GOT3 (cell line): Measurements from ENCODE around the gene COPS7A.

Source experiments
- DNase-seq: peaks from one replicate; lab custom pipeline; 2025; ENCODE audit warnings: mixed read lengths; lab: John Stamatoyannopoulos, UW

Gene COPS7A

DNA sequence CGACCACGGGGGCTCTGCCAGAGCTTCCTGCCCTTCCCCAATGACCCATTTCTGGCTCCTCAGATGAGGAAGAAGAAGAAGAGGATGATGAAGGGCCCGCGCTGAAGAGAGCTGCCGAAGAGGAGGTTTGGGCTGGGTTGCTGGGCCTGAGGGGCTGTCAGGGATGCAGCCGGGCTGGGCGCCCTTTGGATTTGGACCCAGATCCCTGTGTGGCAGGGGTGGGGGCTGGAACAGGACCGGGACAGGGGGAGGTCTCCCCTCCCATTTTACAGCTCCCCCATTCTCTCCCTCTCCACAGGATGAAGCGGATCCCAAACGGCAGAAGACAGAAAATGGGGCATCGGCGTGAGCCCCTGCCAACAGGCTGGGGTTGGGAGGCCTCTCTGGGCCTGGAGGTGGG, 46.2 kb downstream of the COPS7A start:
- DNase-seq: no peak

DNA sequence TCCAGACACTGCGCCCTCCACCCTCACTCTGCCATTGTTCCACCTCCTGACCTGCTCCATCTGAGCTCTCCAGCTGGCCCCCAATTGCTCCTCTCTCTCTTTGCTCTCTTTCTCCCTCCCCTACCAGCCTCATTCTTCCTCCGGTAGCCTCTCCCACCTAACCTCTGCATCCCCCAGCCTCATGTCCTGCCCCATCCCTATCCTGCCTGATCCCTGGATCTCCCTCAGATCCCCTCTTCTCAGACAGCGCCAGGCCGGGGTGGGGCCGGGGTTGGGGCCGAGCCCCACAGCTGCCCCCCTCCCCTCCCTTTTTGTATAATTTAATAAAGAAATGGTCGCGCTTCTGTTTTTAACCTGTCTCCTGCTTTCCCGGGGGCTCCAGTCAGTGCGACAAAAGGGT, 46.8 kb downstream of the COPS7A start:
- no peak for DNase-seq

DNA sequence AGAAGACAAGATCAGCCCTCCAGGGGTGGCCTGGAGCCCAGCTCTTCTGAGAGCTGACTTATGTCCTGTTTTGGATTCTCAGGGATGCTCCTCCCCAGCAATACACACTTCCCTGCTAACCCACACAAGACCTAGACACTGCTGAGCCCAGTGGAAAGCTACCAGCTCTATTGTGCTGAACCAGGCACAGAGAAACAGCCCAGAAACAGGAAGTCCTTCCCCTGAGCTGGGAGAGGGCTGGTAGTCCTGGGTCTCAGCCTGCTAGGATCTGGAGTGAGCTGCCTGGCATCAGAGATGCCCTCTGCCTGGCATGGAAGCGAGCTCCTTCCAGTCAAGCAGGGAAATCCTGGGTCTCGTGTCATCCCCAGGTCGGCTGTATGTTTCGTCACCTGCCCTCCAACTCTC, 47.2 kb downstream of the COPS7A start:
- DNase-seq: no peak

DNA sequence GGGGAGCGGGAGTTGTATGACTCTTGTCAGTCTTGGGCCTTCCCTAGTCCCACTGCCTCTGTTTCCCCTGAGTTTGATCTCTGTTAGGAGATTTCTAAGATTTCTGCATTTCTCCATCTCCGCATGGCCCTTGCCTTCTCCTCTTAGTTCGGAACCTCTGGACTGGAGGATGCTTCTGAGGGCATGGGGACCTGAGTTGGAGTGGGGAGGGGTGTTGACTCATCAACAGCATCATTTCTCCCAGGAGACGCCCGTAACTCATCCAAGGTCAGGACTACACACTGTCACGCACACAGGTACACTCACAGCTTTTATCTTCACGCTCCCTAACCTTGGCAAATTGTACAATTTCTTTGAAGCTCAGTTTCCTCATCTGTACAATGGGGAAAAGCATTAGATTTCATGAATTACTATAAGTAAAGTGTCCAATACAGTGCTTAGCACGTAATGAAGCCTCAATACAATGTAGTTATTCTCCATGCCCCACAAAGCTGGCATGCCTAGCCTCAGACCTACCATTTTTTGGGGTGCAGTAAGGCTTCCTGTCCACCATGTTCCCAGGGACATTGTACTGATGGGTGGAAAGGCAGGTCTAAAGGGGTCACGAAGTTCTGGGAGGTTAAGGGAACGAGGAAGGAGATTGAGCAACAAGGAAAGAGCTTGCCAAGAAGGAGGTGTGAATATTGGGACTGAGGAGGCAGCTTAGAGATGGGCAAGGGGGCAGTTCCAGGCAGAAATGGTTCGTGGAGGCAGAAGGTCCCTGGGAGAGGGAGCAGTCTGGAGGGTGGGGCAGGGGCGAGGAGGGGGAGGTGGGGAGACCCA, 47.9 kb downstream of the COPS7A start:
- no peak for DNase-seq

DNA sequence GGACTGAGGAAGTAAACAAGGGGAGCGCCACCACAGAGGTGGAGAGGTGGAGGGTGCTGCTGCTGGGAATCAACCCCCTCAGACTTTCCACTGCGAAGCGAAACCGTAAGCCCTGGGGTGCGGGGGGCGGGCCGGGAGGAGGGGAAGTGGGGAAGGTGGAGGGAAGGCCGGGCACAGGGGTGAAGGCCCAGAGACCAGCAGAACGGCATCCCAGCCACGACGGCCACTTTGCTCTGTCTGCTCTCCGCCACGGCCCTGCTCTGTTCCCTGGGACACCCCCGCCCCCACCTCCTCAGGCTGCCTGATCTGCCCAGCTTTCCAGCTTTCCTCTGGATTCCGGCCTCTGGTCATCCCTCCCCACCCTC, 48.5 kb downstream of the COPS7A start, which contains the start of gene LAG3:
LAG3 (plus strand) TSS at position 190 of the 365 bp plus-strand sequence. CDS start 333 bp downstream, outside the sequence.
- no peak for DNase-seq

DNA sequence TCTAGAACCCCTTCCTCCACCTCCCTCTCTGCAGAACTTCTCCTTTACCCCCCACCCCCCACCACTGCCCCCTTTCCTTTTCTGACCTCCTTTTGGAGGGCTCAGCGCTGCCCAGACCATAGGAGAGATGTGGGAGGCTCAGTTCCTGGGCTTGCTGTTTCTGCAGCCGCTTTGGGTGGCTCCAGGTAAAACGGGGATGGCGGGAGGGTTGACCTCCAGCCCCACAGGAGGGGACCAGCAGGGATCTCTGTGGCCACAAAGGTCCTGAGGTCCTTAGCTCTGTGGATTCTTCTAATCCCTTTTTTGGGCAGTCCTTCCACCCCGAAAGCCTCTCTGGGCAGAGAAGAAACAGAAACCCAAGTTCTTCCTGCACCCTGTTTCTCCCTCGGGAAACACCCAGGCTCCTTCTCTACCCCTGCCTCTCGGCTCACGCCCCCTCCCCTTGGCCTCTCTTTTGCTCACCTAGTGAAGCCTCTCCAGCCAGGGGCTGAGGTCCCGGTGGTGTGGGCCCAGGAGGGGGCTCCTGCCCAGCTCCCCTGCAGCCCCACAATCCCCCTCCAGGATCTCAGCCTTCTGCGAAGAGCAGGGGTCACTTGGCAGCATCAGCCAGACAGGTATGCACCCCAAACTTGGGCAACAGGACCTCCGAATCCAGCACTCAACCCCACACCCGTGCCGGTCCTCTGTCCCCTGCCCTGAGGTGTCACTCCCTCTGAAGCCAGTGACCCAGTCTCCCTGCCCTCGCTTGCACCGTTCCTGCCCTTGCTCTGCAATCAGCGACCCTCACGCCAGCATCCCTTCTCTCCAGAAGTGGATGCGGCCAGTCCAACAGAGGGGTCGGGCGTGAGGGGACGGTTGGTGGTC, 49.1 kb downstream of the COPS7A start:
- no peak for DNase-seq

DNA sequence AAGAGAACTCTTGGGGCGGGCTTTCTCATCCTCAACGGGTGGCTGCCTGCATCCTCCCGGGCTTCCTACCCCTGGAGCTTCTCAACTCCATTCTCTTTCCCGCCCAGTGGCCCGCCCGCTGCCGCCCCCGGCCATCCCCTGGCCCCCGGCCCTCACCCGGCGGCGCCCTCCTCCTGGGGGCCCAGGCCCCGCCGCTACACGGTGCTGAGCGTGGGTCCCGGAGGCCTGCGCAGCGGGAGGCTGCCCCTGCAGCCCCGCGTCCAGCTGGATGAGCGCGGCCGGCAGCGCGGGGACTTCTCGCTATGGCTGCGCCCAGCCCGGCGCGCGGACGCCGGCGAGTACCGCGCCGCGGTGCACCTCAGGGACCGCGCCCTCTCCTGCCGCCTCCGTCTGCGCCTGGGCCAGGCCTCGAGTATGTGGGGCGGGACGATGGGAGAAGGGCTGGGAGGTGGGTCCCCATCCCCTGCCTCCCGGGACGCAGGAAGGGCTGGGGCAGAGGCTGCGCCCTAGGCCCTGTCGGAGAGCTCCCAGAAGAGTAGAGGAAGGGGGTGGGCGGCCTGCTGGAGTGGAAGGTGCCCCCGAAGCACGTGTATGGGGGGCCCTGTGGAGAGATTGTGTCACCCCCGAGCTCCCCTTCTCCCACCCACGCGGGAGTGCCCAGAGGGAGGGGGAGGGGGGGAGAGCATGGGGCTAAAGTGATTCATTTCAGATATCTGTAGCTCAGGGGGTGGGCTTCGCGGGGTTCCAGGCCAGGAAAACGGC, 49.9 kb downstream of the COPS7A start:
- DNase-seq: no peak

DNA sequence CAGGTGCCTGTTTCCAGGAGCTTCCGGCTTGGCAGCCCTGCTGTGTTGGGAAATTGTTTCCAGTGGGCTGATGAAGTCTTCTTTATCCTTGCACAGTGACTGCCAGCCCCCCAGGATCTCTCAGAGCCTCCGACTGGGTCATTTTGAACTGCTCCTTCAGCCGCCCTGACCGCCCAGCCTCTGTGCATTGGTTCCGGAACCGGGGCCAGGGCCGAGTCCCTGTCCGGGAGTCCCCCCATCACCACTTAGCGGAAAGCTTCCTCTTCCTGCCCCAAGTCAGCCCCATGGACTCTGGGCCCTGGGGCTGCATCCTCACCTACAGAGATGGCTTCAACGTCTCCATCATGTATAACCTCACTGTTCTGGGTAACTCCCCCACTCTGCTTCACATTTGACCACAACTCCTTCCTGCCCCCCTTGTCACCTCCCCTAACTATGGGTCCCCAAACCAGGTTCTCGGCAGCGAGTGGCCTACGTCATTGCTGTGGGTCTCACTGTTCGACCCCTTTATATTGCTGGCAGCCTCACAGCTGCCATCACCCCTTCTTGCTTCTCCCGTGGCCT, 50.7 kb downstream of the COPS7A start:
- DNase-seq: no peak

DNA sequence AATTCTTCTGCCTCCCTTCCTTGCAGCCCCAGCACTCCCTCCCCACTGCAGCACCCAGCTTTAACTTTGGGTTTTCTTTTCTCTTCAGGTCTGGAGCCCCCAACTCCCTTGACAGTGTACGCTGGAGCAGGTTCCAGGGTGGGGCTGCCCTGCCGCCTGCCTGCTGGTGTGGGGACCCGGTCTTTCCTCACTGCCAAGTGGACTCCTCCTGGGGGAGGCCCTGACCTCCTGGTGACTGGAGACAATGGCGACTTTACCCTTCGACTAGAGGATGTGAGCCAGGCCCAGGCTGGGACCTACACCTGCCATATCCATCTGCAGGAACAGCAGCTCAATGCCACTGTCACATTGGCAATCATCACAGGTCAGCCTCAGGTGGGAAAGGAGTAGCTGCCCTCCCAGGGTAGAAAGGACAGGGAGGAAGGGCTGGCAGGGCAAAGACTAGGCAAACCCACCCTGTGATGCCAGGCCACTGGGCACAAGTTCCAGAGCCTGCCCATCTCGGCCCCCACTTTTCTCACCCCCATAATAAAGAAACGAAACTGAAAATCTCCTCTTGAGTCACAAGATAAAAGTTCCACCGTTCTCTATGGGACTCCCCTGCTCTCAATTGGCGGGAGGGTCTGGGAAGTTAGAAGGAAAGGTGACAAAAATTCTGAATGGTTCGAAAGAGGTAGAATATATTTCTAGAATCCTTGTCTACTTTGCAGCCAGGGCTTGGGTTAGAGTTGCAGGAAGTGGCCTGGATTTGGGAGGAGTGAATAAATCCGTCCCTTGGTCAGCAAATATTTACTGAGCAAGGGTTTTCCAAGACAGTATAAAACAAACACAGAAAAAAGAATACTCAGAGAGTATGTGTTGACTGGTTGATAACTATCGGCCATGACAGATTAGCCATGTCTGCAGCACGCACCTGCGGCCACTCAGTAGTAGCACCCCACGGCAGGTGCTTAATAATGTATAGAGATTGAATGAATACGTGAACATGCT, 51.6 kb downstream of the COPS7A start:
- no peak for DNase-seq

DNA sequence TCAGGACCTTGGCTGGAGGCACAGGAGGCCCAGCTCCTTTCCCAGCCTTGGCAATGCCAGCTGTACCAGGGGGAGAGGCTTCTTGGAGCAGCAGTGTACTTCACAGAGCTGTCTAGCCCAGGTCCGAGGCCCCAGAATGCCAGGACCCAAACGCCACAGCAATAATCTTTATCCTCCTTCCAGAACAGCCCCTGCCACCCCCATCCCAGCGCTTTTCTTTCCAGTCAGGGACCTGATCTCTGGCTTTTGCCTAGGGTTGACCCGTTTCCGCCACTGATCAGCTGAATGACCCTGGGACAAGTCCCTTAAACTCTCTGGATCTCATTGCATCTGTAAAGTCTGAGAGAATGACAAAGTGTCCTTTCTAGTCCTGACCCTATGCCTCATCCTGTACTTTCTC, 53.5 kb downstream of the COPS7A start:
- DNase-seq: no peak

DNA sequence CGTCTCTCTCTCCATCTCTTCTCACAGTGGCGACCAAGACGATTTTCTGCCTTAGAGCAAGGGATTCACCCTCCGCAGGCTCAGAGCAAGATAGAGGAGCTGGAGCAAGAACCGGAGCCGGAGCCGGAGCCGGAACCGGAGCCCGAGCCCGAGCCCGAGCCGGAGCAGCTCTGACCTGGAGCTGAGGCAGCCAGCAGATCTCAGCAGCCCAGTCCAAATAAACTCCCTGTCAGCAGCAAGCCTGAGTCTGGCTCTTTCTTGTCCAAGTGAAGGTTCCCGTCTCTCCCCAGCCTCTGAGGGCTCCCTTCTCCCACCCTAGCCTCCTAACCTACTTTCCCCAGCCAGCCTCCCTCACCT, 54.3 kb downstream of the COPS7A start:
- DNase-seq: no peak

DNA sequence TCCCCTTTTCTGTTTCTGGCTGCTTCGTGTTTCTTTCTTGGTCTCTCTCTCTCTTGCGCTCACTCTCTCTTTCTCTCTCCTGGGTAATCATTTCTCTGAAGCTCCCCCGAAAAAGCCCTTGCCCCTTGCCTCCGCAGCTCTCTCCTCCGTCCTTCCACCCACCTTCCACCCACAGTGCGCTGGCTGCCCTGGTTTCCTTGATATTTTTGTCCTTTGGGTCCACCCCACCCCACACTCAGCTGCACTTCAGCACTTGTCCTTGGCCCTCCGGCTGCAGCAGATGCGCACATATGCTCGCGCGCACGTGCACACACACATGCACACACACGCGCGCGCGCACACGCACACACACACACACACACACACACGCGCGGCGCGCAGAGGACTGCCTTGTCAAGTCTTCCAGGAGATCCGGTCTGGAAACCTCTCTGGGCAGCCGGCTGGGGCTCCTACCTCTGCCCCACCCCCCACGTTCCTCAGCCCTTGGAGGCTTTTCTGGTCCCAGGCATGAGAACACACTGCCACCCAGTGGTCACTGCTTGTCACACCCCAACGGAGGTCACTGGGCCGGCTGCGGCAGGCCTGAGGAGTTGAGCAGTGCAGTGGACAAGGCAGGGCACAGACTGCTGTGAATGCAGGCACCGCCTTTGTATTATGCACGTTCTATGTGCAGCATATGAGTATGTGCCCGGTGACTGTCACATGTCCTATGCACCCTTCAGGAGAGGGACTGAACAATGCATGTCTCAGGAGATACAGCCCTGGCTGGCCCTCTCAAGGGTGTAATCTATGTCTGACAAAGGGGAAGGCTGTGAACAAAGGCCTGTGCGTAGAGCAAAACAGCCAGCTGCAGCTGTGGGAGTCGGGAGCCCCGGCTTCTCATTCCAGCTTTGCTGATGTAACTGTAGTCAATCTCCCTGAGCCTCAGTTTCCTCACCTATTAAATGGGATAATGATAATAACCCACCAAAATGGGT, 55.0 kb downstream of the COPS7A start:
- peak; percentile 76 for DNase-seq

DNA sequence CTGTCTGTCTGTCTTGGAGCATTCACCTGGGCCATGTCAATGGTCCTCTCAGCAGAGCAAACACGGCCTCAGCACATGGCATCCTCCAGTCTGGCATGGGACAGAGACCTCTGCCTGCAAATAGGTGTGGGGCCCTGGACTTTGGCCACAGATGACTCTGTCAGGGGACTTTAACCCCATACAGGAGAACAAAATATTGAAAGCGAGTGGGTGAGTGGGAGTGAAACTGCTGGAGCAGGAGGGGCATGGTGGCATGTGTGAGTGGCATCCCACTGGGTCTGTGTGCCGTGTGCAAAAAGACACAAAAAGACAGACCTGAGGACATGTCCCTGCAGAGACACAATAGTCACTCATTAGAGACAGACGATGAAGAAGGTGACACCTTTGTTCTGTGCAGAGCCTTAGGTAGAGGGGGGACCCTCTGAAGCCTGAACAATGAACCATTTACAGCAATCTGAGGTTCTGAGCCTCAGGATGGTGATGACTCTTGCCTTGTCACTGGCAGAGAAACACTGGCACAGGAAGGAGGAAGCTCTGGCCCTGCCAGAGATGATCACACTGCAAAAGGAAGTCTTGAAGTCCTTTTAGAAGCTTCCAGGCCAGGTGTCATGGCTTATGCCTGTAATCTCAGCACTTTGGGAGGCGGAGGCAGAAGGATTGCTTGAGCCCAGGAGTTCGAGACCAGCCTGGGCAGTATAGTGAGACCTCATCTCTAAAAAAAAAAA, 56.0 kb downstream of the COPS7A start:
- DNase-seq: no peak

DNA sequence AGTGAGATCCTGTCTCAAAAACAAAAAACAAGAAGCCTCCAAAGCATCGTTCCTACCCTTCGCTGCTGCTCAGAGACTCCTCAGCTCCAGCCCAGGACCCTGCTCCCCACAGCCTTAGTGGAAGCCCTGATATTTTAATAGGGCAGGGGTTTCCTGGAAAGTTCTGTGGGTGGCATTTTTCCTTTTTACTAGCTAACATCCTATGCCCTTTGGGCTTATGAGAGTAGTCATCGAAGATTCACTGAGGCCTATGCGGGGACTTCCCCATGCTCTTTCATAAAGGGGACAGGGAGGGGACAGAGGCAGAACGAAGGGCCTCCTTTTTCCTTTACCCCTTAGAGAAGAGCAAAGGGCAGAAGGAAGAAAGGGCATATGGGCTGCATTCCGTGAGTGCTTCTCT, 56.7 kb downstream of the COPS7A start:
- DNase-seq: no peak
